GM18867 (cell line): ENCODE results near the gene ERC1.
"Not testable (repeated sequence)": the region's sequence is repeated elsewhere in the genome, so short reads cannot be mapped to it uniquely, and the experiment has no call there.

ENCODE experiments used
- ATAC-seq: cut with Tn5 transposase; IDR thresholded peaks from one replicate; pipeline ENCODE4 v1.9.1; 2021; ENCODE audit warnings: mild to moderate bottlenecking, moderate library complexity; ENCODE audit not compliant: unreplicated experiment

The ERC1 gene

GRCh38 chr12:1344245-1344644, 353.2 kb downstream of the ERC1 start:
- ATAC-seq: no peak

GRCh38 chr12:1346126-1346525, 355.1 kb downstream of the ERC1 start:
- no peak for ATAC-seq

- no peak for ATAC-seq
Observed at GRCh38 chr12:1347294-1347693, 356.3 kb downstream of the ERC1 start.

GRCh38 chr12:1348606-1349005, 357.6 kb downstream of the ERC1 start:
- ATAC-seq: no peak

GRCh38 chr12:1350055-1350933, 359.3 kb downstream of the ERC1 start:
- no peak for ATAC-seq

GRCh38 chr12:1350934-1351240, 359.9 kb downstream of the ERC1 start:
- no peak for ATAC-seq

- ATAC-seq: no peak
Observed at GRCh38 chr12:1351926-1352325, 360.9 kb downstream of the ERC1 start.

- ATAC-seq: no peak
Observed at GRCh38 chr12:1353451-1353850, 362.4 kb downstream of the ERC1 start.

- ATAC-seq: no peak
Observed at GRCh38 chr12:1355396-1355795, 364.4 kb downstream of the ERC1 start.

- not testable (repeated sequence) for ATAC-seq
Observed at GRCh38 chr12:1355871-1356270, 364.8 kb downstream of the ERC1 start.

GRCh38 chr12:1356285-1356684, 365.3 kb downstream of the ERC1 start:
- no peak for ATAC-seq

GRCh38 chr12:1357171-1357570, 366.1 kb downstream of the ERC1 start:
- no peak for ATAC-seq

- no peak for ATAC-seq
Observed at GRCh38 chr12:1357711-1358110, 366.7 kb downstream of the ERC1 start.

GRCh38 chr12:1360441-1361210, 369.6 kb downstream of the ERC1 start:
- ATAC-seq: no peak

- no peak for ATAC-seq
Observed at GRCh38 chr12:1362143-1362662, 371.2 kb downstream of the ERC1 start.

GRCh38 chr12:1365703-1366102, 374.7 kb downstream of the ERC1 start:
- no peak for ATAC-seq

GRCh38 chr12:1367331-1368291, 376.6 kb downstream of the ERC1 start:
- no peak for ATAC-seq

- ATAC-seq: no peak
Observed at GRCh38 chr12:1369460-1369859, 378.4 kb downstream of the ERC1 start.

- no peak for ATAC-seq
Observed at GRCh38 chr12:1369938-1370500, 379.0 kb downstream of the ERC1 start.

GRCh38 chr12:1373901-1374735, 383.1 kb downstream of the ERC1 start:
- no peak for ATAC-seq
